DND-41 (cell line): ENCODE measurements around the gene ARHGAP24.

Source experiments
- CTCF ChIP-seq: IDR thresholded peaks from 2 replicates; pipeline ENCODE4 v1.5.1; 2012; ENCODE audit warnings: borderline replicate concordance, low read length, moderate library complexity, mild to moderate bottlenecking; ENCODE audit not compliant: poor library complexity, severe bottlenecking; ENCODE audit errors: extremely low read depth
- EZH2 ChIP-seq: IDR thresholded peaks from 3 replicates; pipeline ENCODE4 v1.6.1; 2012; ENCODE audit warnings: borderline replicate concordance, low read depth, mild to moderate bottlenecking, moderate library complexity, low read length, inconsistent platforms; ENCODE audit not compliant: severe bottlenecking

GRCh38 chr4:85793233-85793585, 318.3 kb downstream of the ARHGAP24 start:
- TF ChIP-seq CTCF, result no peak
- TF ChIP-seq EZH2, result no peak
